Measurements from ENCODE around the gene R3HDM2. TPM values are rescaled to one million over a fixed set of nuclear protein-coding genes. Genes with fewer than 3 reads are reported as not detected.

Gene R3HDM2
- total RNA-seq, 1 experiment from 2014 or later: 45.4 TPM

DNA sequence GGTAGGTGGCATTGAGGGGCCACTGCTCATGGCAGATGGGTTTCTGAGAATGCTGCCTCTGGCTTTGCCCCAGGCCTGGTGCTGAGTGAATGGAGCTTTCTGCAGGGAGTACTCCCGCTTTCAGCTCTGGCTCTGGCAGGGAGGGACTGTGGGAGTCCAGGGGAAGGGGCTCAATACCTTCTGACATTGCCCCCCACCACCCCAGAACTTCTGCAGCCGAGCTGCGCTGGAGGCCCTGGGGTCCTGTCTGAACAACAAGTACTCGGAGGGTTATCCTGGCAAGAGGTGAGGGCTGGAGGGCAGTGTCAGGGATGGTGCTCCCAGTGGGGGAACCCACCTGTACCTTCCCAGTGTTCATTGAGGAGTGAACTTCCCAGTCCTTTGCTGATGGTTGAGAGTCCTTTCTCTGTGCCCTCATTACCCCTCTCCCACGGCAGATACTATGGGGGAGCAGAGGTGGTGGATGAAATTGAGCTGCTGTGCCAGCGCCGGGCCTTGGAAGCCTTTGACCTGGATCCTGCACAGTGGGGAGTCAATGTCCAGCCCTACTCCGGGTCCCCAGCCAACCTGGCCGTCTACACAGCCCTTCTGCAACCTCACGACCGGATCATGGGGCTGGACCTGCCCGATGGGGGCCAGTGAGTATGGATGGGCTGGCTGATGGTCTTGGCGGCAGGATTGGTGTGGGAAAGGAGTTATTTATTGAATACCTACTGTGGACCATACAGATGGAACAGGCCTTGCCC, 199.4 kb downstream of the R3HDM2 start:
- intact Hi-C loops (cut with micrococcal nuclease): no loop called here
- CTCF ChIA-PET: interaction anchor here (3.1 to 3.3 kb wide), 2 partner anchors 11 to 18 kb away, joined by 27 to 64 read pairs; no protein-coding TSS in a partner anchor
- H3K4me3 ChIP-seq (replicated peaks in 1 of 2; ENCODE audit: low read depth in 1 of 2, low read length in 2 of 2): peak overlapping the region; percentile 71 to 86

More for the DNA sequence above, 199.4 kb downstream of the R3HDM2 start:
- peak overlapping the region; percentile 88; the same call in 1 of the 2 replicates for H3K27ac ChIP-seq (ENCODE audit: low read depth, low read length)
- no peak for TF ChIP-seq SP1 (IDR thresholded peaks at IDR 0.05; ENCODE audit: low read depth)
- TF ChIP-seq, protein P1, sequence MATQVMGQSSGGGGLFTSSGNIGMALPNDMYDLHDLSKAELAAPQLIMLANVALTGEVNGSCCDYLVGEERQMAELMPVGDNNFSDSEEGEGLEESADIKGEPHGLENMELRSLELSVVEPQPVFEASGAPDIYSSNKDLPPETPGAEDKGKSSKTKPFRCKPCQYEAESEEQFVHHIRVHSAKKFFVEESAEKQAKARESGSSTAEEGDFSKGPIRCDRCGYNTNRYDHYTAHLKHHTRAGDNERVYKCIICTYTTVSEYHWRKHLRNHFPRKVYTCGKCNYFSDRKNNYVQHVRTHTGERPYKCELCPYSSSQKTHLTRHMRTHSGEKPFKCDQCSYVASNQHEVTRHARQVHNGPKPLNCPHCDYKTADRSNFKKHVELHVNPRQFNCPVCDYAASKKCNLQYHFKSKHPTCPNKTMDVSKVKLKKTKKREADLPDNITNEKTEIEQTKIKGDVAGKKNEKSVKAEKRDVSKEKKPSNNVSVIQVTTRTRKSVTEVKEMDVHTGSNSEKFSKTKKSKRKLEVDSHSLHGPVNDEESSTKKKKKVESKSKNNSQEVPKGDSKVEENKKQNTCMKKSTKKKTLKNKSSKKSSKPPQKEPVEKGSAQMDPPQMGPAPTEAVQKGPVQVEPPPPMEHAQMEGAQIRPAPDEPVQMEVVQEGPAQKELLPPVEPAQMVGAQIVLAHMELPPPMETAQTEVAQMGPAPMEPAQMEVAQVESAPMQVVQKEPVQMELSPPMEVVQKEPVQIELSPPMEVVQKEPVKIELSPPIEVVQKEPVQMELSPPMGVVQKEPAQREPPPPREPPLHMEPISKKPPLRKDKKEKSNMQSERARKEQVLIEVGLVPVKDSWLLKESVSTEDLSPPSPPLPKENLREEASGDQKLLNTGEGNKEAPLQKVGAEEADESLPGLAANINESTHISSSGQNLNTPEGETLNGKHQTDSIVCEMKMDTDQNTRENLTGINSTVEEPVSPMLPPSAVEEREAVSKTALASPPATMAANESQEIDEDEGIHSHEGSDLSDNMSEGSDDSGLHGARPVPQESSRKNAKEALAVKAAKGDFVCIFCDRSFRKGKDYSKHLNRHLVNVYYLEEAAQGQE (IDR thresholded peaks at IDR 0.05; ENCODE audit: low read depth): no peak
- no peak for TF ChIP-seq SIN3A (IDR thresholded peaks at IDR 0.05; ENCODE audit: low read depth)
- TF ChIP-seq, protein P2, sequence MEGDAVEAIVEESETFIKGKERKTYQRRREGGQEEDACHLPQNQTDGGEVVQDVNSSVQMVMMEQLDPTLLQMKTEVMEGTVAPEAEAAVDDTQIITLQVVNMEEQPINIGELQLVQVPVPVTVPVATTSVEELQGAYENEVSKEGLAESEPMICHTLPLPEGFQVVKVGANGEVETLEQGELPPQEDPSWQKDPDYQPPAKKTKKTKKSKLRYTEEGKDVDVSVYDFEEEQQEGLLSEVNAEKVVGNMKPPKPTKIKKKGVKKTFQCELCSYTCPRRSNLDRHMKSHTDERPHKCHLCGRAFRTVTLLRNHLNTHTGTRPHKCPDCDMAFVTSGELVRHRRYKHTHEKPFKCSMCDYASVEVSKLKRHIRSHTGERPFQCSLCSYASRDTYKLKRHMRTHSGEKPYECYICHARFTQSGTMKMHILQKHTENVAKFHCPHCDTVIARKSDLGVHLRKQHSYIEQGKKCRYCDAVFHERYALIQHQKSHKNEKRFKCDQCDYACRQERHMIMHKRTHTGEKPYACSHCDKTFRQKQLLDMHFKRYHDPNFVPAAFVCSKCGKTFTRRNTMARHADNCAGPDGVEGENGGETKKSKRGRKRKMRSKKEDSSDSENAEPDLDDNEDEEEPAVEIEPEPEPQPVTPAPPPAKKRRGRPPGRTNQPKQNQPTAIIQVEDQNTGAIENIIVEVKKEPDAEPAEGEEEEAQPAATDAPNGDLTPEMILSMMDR (IDR thresholded peaks at IDR 0.05 in 2 of 3, conservative IDR thresholded peaks at IDR 0.05 in 1 of 3; ENCODE audit: borderline replicate concordance in 1 of 3, insufficient read depth in 1 of 3, low read depth in 2 of 3, low read length in 2 of 3): no peak
- no peak for TF ChIP-seq POLR2A (IDR thresholded peaks at IDR 0.05; ENCODE audit: borderline replicate concordance, extremely low read depth, insufficient read depth, insufficient read length)
- TF ChIP-seq, protein P3, sequence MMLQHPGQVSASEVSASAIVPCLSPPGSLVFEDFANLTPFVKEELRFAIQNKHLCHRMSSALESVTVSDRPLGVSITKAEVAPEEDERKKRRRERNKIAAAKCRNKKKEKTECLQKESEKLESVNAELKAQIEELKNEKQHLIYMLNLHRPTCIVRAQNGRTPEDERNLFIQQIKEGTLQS (IDR thresholded peaks at IDR 0.05): no peak
- TF ChIP-seq SRF (IDR thresholded peaks at IDR 0.05; ENCODE audit: low read depth): no peak
- TF ChIP-seq EZH2 (IDR thresholded peaks at IDR 0.05): no peak
- no peak for TF ChIP-seq ELF1 (IDR thresholded peaks at IDR 0.05; ENCODE audit: borderline replicate concordance, low read depth)
- no peak for TF ChIP-seq CEBPB (IDR thresholded peaks at IDR 0.05; ENCODE audit: low read depth)
- no peak for TF ChIP-seq EGR1 (IDR thresholded peaks at IDR 0.05; ENCODE audit: low read depth)
- no peak for TF ChIP-seq ZNF274 (IDR thresholded peaks at IDR 0.05; ENCODE audit: low read depth, low read length)
- no peak for TF ChIP-seq RAD21 (IDR thresholded peaks at IDR 0.05; ENCODE audit: low read depth)
- no peak for TF ChIP-seq YY1 (IDR thresholded peaks at IDR 0.05; ENCODE audit: extremely low read depth, insufficient replicate concordance, low read depth, low read length)
- no peak for TF ChIP-seq FOSL1 (IDR thresholded peaks at IDR 0.05; ENCODE audit: low read depth)
- TF ChIP-seq CBX3 (IDR thresholded peaks at IDR 0.05; ENCODE audit: low read depth): no peak
- TF ChIP-seq, protein P4, sequence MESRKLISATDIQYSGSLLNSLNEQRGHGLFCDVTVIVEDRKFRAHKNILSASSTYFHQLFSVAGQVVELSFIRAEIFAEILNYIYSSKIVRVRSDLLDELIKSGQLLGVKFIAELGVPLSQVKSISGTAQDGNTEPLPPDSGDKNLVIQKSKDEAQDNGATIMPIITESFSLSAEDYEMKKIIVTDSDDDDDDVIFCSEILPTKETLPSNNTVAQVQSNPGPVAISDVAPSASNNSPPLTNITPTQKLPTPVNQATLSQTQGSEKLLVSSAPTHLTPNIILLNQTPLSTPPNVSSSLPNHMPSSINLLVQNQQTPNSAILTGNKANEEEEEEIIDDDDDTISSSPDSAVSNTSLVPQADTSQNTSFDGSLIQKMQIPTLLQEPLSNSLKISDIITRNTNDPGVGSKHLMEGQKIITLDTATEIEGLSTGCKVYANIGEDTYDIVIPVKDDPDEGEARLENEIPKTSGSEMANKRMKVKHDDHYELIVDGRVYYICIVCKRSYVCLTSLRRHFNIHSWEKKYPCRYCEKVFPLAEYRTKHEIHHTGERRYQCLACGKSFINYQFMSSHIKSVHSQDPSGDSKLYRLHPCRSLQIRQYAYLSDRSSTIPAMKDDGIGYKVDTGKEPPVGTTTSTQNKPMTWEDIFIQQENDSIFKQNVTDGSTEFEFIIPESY (IDR thresholded peaks at IDR 0.05; ENCODE audit: extremely low read depth, insufficient replicate concordance, low read length): no peak
- TF ChIP-seq ZFX (IDR thresholded peaks at IDR 0.05): no peak
- no peak for TF ChIP-seq TCF7L2 (IDR thresholded peaks at IDR 0.05; ENCODE audit: borderline replicate concordance, extremely low read depth, insufficient read depth, insufficient read length)
- no peaks in the 10 kb centered on the region for H3K9me2 ChIP-seq (ENCODE audit: insufficient read depth)
- H3K9ac ChIP-seq (ENCODE audit: low read length): peak overlapping the region; percentile 93
- peaks cover 30% of the 10 kb centered on the region for H3K79me2 ChIP-seq (ENCODE audit: insufficient read depth, low read length)
- no peaks in the 10 kb centered on the region for H3K9me3 ChIP-seq (ENCODE audit: control insufficient read depth in 1 of 2, insufficient read depth in 1 of 2, low read depth in 1 of 2, low read length in 2 of 2)
- no peaks in the 10 kb centered on the region for H4K20me1 ChIP-seq (ENCODE audit: insufficient read depth)
- H3K27me3 ChIP-seq (ENCODE audit: insufficient read depth, low read length): no peaks in the 10 kb centered on the region
- H3K4me2 ChIP-seq (ENCODE audit: low read length): peak overlapping the region; percentile 94
- H2AFZ ChIP-seq (ENCODE audit: low read depth, low read length, poor library complexity, severe bottlenecking): no peak overlapping the region
- ATAC-seq (no peak), DNase-seq (ENCODE audit: low read depth, low spot score) (no peak)
- ChIA-PET RAD21 (ENCODE audit: low non-redundant PET in 1 of 2, low total read pairs in 2 of 2, uncharacterized antibody in 2 of 2, unreplicated experiment in 2 of 2) (no interaction called here), POLR2A (no interaction called here)
- peaks cover 6 to 17% of the 10 kb centered on the region in 2 experiments; a peak in 3 of 4 replicates for H3K4me1 ChIP-seq (ENCODE audit: control insufficient read depth in 1 of 2, insufficient read depth in 2 of 2, low read length in 2 of 2)
- no TSS peak for BruUV-seq (replicated peaks)
- H3K36me3 ChIP-seq (ENCODE audit: control insufficient read depth in 1 of 2, insufficient read depth in 2 of 2, low read length in 2 of 2): peaks cover 15 to 34% of the 10 kb centered on the region in 2 experiments

Data from HCT116 (cell line).